Upper lobe of left lung (tissue), 4 donors: Measurements from ENCODE around the gene PLPPR2.

Experiments
- POLR2A ChIP-seq, 4 donors: fragments of 450-650 bp; IDR thresholded peaks; one replicate each; pipeline ENCODE4 v1.5.1; 2016 to 2017; ENCODE audit warnings: antibody characterized with exemption in 4 of 4, mild to moderate bottlenecking in 2 of 4
- TF ChIP-seq, protein P1 (sequence below), 6 experiments: fragments of 450-650 bp in 4 of 6; fragments of 200-600 bp in 2 of 6; sonication (generic) in 2 of 6; IDR thresholded peaks; one replicate each; pipeline ENCODE4 v1.5.1; 2016 to 2019; ENCODE audit warnings: antibody characterized with exemption in 6 of 6

DNA sequence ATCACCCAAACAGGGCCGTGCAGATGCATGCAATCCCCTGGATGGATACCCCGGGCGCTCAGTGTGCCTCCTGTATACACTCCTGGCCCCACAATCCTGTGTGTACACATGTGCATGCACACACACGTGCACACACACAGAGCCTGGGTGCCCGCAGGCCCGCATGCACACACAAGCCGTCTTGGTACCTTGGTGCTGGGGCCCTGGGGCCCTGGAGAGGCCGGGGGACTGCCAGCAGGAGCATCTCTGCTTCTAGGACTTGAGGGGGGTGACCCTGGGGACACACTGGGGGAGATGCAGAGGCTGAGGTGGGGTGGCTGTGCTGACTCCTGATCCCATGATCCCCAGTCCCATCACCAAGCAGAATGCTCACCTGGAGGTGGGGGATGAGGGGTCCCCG, 44.4 kb downstream of the PLPPR2 start:
- TF ChIP-seq, protein P1, sequence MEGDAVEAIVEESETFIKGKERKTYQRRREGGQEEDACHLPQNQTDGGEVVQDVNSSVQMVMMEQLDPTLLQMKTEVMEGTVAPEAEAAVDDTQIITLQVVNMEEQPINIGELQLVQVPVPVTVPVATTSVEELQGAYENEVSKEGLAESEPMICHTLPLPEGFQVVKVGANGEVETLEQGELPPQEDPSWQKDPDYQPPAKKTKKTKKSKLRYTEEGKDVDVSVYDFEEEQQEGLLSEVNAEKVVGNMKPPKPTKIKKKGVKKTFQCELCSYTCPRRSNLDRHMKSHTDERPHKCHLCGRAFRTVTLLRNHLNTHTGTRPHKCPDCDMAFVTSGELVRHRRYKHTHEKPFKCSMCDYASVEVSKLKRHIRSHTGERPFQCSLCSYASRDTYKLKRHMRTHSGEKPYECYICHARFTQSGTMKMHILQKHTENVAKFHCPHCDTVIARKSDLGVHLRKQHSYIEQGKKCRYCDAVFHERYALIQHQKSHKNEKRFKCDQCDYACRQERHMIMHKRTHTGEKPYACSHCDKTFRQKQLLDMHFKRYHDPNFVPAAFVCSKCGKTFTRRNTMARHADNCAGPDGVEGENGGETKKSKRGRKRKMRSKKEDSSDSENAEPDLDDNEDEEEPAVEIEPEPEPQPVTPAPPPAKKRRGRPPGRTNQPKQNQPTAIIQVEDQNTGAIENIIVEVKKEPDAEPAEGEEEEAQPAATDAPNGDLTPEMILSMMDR (IDR thresholded peaks at IDR 0.05), result no peak
- TF ChIP-seq POLR2A (IDR thresholded peaks at IDR 0.05), result no peak
